IPS-NIHi7 (cell line): ENCODE results near the gene DNAJC6.
"Not testable (repeated sequence)": the region's sequence is repeated elsewhere in the genome, so short reads cannot be mapped to it uniquely, and the experiment has no call there.

ENCODE experiments used
- DNase-seq: peaks from one replicate; pipeline ENCODE4 v3.0.0; 2012; ENCODE audit warnings: mixed read lengths; ENCODE audit errors: extremely low spot score

Gene DNAJC6

GRCh38 chr1:65429078-65429477, 119.7 kb downstream of the DNAJC6 start:
- DNase-seq: no peak

- DNase-seq: no peak
Measured at GRCh38 chr1:65429806-65430205, 120.5 kb downstream of the DNAJC6 start.

- no peak for DNase-seq
Measured at GRCh38 chr1:65431111-65431705, 121.9 kb downstream of the DNAJC6 start.

GRCh38 chr1:65432918-65433317, 123.6 kb downstream of the DNAJC6 start:
- peak; percentile 32 for DNase-seq

GRCh38 chr1:65434255-65434654, 124.9 kb downstream of the DNAJC6 start:
- no peak for DNase-seq

GRCh38 chr1:65434760-65435159, 125.4 kb downstream of the DNAJC6 start:
- DNase-seq: no peak

- DNase-seq: no peak
Measured at GRCh38 chr1:65435987-65436386, 126.6 kb downstream of the DNAJC6 start.

- DNase-seq: no peak
Measured at GRCh38 chr1:65437616-65438015, 128.3 kb downstream of the DNAJC6 start.

GRCh38 chr1:65440322-65440900, 131.1 kb downstream of the DNAJC6 start:
- no peak for DNase-seq

GRCh38 chr1:65440915-65441314, 131.6 kb downstream of the DNAJC6 start:
- DNase-seq: no peak

GRCh38 chr1:65441464-65441863, 132.1 kb downstream of the DNAJC6 start:
- no peak for DNase-seq

GRCh38 chr1:65442442-65442841, 133.1 kb downstream of the DNAJC6 start:
- no peak for DNase-seq

GRCh38 chr1:65443647-65444046, 134.3 kb downstream of the DNAJC6 start:
- DNase-seq: no peak

GRCh38 chr1:65444128-65444640, 134.8 kb downstream of the DNAJC6 start:
- no peak for DNase-seq

GRCh38 chr1:65445837-65446236, 136.5 kb downstream of the DNAJC6 start:
- DNase-seq: no peak

GRCh38 chr1:65449214-65449823, 140.0 kb downstream of the DNAJC6 start:
- DNase-seq: peak; percentile 31

- DNase-seq: not testable (repeated sequence)
Measured at GRCh38 chr1:65455678-65456077, 146.3 kb downstream of the DNAJC6 start.

GRCh38 chr1:65456481-65456880, 147.1 kb downstream of the DNAJC6 start:
- no peak for DNase-seq

- no peak for DNase-seq
Measured at GRCh38 chr1:65457868-65458267, 148.5 kb downstream of the DNAJC6 start.

- no peak for DNase-seq
Measured at GRCh38 chr1:65458730-65459396, 149.5 kb downstream of the DNAJC6 start.

- peak; percentile 63 for DNase-seq
Measured at GRCh38 chr1:65459397-65459768, 150.0 kb downstream of the DNAJC6 start.
